Cardiac fibroblast (primary cell): ENCODE data around the gene PLEKHG4B.

Source experiments
- DNase-seq, 2 donors: peaks; one replicate each; pipeline versions ENCODE4 v3.0.0 to v3.0.0-alpha.2; 2010; ENCODE audit warnings: low read depth in 2 of 2
- H3K4me3 ChIP-seq, 2 donors: replicated peaks in 1 of 2; 1 replicate in 1 of 2; 2 replicates in 1 of 2; pipeline ENCODE4 v1.5.1; 2011; ENCODE audit warnings: low read depth in 2 of 2, low read length in 2 of 2, mild to moderate bottlenecking in 2 of 2, moderate library complexity in 1 of 2
- TF ChIP-seq, protein P1 (sequence below): IDR thresholded peaks from one replicate; pipeline ENCODE4 v1.5.1; 2011; ENCODE audit warnings: low read depth, mild to moderate bottlenecking, low read length, inconsistent platforms

Gene PLEKHG4B

DNA sequence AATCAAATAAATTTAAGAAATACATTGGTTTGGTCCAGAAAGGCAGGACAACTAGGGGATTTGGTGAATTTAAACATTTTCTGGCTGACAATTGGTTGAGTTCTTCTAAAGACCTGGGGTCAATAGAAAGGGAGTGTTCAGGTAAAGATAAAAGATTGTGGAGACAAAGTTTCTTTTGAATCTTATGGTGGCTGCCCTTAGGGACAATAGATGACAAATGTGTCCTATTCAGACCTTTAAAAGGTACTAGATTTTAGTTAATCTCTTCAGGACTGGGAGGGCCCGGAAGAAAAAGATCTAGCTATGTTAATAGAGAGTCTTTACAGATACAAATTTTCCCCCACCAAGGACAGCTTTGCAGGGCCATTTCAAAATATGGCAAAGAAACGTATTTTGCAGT lies 35.9 kb downstream of the PLEKHG4B start:
- TF ChIP-seq, protein P1, sequence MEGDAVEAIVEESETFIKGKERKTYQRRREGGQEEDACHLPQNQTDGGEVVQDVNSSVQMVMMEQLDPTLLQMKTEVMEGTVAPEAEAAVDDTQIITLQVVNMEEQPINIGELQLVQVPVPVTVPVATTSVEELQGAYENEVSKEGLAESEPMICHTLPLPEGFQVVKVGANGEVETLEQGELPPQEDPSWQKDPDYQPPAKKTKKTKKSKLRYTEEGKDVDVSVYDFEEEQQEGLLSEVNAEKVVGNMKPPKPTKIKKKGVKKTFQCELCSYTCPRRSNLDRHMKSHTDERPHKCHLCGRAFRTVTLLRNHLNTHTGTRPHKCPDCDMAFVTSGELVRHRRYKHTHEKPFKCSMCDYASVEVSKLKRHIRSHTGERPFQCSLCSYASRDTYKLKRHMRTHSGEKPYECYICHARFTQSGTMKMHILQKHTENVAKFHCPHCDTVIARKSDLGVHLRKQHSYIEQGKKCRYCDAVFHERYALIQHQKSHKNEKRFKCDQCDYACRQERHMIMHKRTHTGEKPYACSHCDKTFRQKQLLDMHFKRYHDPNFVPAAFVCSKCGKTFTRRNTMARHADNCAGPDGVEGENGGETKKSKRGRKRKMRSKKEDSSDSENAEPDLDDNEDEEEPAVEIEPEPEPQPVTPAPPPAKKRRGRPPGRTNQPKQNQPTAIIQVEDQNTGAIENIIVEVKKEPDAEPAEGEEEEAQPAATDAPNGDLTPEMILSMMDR = no peak
- no peak for DNase-seq
- H3K4me3 ChIP-seq = no peak overlapping the region

DNA sequence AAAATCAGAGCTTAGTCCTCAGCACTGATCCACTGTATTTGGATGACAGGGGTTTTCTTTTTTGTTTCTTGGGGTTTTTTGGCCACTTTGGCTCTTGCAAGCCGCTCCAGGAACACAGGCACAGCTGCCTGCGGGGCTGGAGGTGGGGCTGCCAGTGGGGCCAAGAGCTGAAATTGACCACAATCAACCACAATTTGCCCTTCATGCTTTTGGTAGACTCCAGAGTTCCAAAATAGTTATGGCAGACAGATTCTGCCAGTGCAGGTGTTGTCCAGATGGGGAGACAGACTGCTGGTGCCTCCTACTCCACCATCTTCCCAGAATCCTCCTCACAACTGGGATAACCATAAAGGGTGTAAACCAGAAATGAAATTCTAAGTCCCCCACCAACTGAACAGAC lies 36.5 kb downstream of the PLEKHG4B start:
- DNase-seq = no peak
- TF ChIP-seq, protein P1 = no peak
- H3K4me3 ChIP-seq = no peak overlapping the region

DNA sequence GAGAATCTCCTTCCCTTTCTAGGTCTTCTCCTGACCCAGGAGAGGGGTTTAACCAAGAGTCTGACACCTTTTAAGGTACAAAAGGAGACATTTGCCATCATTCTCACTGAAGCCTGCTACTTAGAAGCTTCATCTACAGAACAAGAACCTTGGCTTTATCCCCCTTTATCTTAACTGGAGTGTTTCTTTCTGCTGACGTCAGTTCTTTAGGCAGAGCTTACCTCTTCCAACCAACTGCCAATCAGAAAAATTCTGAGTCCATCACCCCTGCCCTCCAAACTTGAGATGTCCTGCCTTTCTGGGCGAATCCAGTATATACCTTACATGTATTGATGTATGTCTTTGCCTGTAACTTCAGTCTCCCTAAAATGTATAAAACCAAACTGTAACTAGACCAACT lies 37.2 kb downstream of the PLEKHG4B start:
- H3K4me3 ChIP-seq = no peak overlapping the region
- no peak for DNase-seq
- TF ChIP-seq, protein P1 = no peak

DNA sequence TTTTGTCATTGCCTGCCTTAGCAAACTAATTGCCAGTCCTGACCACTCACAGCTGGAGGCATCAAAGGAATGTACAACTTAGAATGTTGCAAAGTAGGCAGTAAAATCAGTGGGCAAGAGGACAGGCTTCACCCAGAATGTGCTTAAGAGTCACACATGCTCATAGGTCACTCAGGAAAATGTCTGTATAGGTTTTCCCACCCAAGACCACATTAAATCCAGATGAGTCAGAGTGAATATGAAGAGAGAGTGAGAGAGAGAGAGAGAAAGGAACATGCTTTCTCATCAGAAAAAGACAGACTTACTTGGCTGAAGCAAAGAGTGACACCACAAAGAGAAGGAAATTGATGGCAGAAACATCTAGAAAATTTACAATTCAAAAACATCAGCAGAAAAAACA lies 37.9 kb downstream of the PLEKHG4B start:
- no peak overlapping the region for H3K4me3 ChIP-seq
- DNase-seq = peak; percentile 18 to 72
- TF ChIP-seq, protein P1 = no peak

DNA sequence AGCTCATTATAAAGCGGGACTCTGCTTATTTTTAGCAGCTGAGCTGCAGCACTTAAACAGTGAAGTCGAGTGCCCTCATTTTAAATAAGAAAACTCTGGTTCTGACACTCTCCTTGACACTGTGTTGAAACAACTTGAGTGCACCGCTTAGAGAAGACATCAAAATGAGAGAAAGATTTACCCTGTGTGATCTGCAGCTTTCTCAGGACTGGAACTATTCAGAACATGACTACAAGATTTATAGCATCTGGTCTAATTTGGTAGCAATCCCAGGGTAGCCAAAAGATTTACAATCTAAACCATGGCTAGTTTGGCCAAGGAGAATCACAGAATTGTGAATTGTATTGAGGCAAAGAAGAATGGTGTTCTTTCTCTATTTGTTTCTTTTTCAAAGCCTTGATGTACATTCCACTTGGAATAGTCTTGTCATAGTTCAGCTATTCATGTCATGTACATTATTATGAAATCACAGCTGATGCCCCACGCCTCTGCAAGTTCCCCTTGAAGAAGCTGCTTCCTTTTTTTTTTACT lies 38.7 kb downstream of the PLEKHG4B start:
- DNase-seq = peak; percentile 4 to 66
- H3K4me3 ChIP-seq = no peak overlapping the region
- TF ChIP-seq, protein P1 = no peak

DNA sequence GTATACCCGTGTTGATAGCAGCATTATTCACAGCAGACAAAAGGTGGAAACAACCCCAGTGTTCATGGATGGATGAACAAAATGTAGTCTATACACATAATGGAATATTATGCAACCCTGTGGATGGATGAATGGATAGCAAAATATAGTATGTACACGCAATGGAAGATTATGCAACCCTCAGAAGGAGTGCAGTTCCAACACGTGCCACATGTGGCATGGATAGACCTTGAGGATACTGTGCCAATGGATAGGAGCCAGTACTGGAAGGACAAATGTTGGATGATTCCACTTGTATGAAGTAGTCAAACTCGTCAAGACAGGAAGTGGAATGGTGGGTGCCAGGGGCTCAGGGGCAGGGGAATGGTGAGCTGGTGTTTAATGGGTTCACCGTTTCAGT lies 44.9 kb downstream of the PLEKHG4B start:
- no peak overlapping the region for H3K4me3 ChIP-seq
- peak in 1 of 2 donors; percentile 12 for DNase-seq
- TF ChIP-seq, protein P1 = no peak

DNA sequence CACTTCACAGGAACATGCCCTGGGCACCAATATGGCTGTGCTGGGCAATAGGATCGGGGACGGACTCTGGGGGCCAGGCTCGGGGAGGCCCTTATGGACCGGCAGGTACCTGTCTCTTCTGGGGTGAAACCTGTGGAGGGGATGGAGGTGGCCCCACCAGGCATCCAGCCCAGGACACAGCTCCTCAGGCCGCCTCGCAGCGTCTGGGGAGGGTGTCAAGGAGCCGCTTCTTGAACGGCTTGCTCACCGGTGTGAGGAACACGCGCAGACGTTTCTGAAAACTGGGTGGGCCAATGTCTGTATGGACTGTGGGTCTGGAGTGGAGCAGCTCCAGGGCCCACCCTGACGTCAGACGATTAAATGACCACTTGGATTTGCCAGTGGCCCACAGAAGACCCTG lies 45.8 kb downstream of the PLEKHG4B start:
- TF ChIP-seq, protein P1 = no peak
- H3K4me3 ChIP-seq = no peak overlapping the region
- no peak for DNase-seq
